ENCODE data around the gene TRAF2.

TRAF2 gene

GRCh38 chr9:136902259-136902821, 16.0 kb downstream of the TRAF2 start:
- Mint-ChIP-seq H3K4me1 (ENCODE audit: low read depth) (peaks cover 46% of the 10 kb centered on the region), H3K27ac (peak overlapping the region; percentile 96), H3K9me3 (ENCODE audit: low read depth) (no peaks in the 10 kb centered on the region), H3K36me3 (peaks cover 6% of the 10 kb centered on the region), H3K27me3 (no peaks in the 10 kb centered on the region), H3K4me3 (peak overlapping the region; percentile 84)

- Mint-ChIP-seq H3K27me3 (no peaks in the 10 kb centered on the region), H3K27ac (peak overlapping the region; percentile 86), H3K9me3 (ENCODE audit: low read depth) (no peaks in the 10 kb centered on the region), H3K4me1 (ENCODE audit: low read depth) (peaks cover 46% of the 10 kb centered on the region), H3K4me3 (no peak overlapping the region), H3K36me3 (peaks cover 6% of the 10 kb centered on the region)
These were observed 16.8 kb downstream of the TRAF2 start for GRCh38 chr9:136903041-136903554.

GRCh38 chr9:136906266-136906665, 19.9 kb downstream of the TRAF2 start:
- Mint-ChIP-seq H3K4me3 (no peak overlapping the region), H3K27ac (peak overlapping the region; percentile 34), H3K36me3 (peaks cover 2% of the 10 kb centered on the region), H3K4me1 (ENCODE audit: low read depth) (peaks cover 35% of the 10 kb centered on the region), H3K9me3 (ENCODE audit: low read depth) (no peaks in the 10 kb centered on the region), H3K27me3 (no peaks in the 10 kb centered on the region)

- Mint-ChIP-seq H3K27me3 (no peaks in the 10 kb centered on the region), H3K36me3 (no peaks in the 10 kb centered on the region), H3K4me3 (no peak overlapping the region), H3K4me1 (ENCODE audit: low read depth) (peaks cover 25% of the 10 kb centered on the region), H3K27ac (no peak overlapping the region), H3K9me3 (ENCODE audit: low read depth) (no peaks in the 10 kb centered on the region)
These were observed 20.9 kb downstream of the TRAF2 start for GRCh38 chr9:136907011-136907914.

- no peak overlapping the region for H3K4me3 Mint-ChIP-seq
- H3K27me3 Mint-ChIP-seq: no peaks in the 10 kb centered on the region
- H3K27ac Mint-ChIP-seq: no peak overlapping the region
- peaks cover 10% of the 10 kb centered on the region for H3K4me1 Mint-ChIP-seq (ENCODE audit: low read depth)
- no peaks in the 10 kb centered on the region for H3K9me3 Mint-ChIP-seq (ENCODE audit: low read depth)
- peaks cover 3% of the 10 kb centered on the region for H3K36me3 Mint-ChIP-seq
These were observed 24.0 kb downstream of the TRAF2 start for GRCh38 chr9:136910197-136910900.

- H3K9me3 Mint-ChIP-seq (ENCODE audit: low read depth): no peaks in the 10 kb centered on the region
- H3K27ac Mint-ChIP-seq: no peak overlapping the region
- H3K4me3 Mint-ChIP-seq: no peak overlapping the region
- no peaks in the 10 kb centered on the region for H3K27me3 Mint-ChIP-seq
- H3K36me3 Mint-ChIP-seq: peaks cover 3% of the 10 kb centered on the region
- H3K4me1 Mint-ChIP-seq (ENCODE audit: low read depth): peaks cover 7% of the 10 kb centered on the region
These were observed 24.6 kb downstream of the TRAF2 start for GRCh38 chr9:136910901-136911245.

GRCh38 chr9:136913701-136914438, 27.6 kb downstream of the TRAF2 start:
- peaks cover 3% of the 10 kb centered on the region for H3K36me3 Mint-ChIP-seq
- no peaks in the 10 kb centered on the region for H3K27me3 Mint-ChIP-seq
- H3K9me3 Mint-ChIP-seq (ENCODE audit: low read depth): no peaks in the 10 kb centered on the region
- no peaks in the 10 kb centered on the region for H3K4me1 Mint-ChIP-seq (ENCODE audit: low read depth)
- H3K4me3 Mint-ChIP-seq: no peak overlapping the region
- no peak overlapping the region for H3K27ac Mint-ChIP-seq

GRCh38 chr9:136915632-136916329, 29.5 kb downstream of the TRAF2 start:
- no peaks in the 10 kb centered on the region for H3K27me3 Mint-ChIP-seq

GRCh38 chr9:136916330-136917184, 30.2 kb downstream of the TRAF2 start:
- no peak overlapping the region for H3K27ac Mint-ChIP-seq
- no peaks in the 10 kb centered on the region for H3K9me3 Mint-ChIP-seq (ENCODE audit: low read depth)
- no peaks in the 10 kb centered on the region for H3K4me1 Mint-ChIP-seq (ENCODE audit: low read depth)
- no peaks in the 10 kb centered on the region for H3K27me3 Mint-ChIP-seq
- peaks cover 3% of the 10 kb centered on the region for H3K36me3 Mint-ChIP-seq
- H3K4me3 Mint-ChIP-seq: no peak overlapping the region

More at GRCh38 chr9:136915632-136916329, 29.5 kb downstream of the TRAF2 start:
- Mint-ChIP-seq H3K4me3 (no peak overlapping the region), H3K36me3 (peaks cover 3% of the 10 kb centered on the region), H3K27ac (no peak overlapping the region), H3K9me3 (ENCODE audit: low read depth) (no peaks in the 10 kb centered on the region), H3K4me1 (ENCODE audit: low read depth) (no peaks in the 10 kb centered on the region)

GRCh38 chr9:136917902-136918301, 31.6 kb downstream of the TRAF2 start:
- Mint-ChIP-seq H3K9me3 (ENCODE audit: low read depth) (no peaks in the 10 kb centered on the region), H3K27me3 (no peaks in the 10 kb centered on the region), H3K4me3 (no peak overlapping the region), H3K27ac (no peak overlapping the region), H3K4me1 (ENCODE audit: low read depth) (no peaks in the 10 kb centered on the region), H3K36me3 (peaks cover 3% of the 10 kb centered on the region)

- Mint-ChIP-seq H3K9me3 (ENCODE audit: low read depth) (no peaks in the 10 kb centered on the region), H3K4me3 (no peak overlapping the region), H3K4me1 (ENCODE audit: low read depth) (no peaks in the 10 kb centered on the region), H3K27me3 (no peaks in the 10 kb centered on the region), H3K36me3 (no peaks in the 10 kb centered on the region), H3K27ac (no peak overlapping the region)
These were observed 33.8 kb downstream of the TRAF2 start for GRCh38 chr9:136920069-136920468.

GRCh38 chr9:136920734-136921231, 34.5 kb downstream of the TRAF2 start:
- H3K36me3 Mint-ChIP-seq: no peaks in the 10 kb centered on the region
- H3K4me3 Mint-ChIP-seq: no peak overlapping the region
- no peak overlapping the region for H3K27ac Mint-ChIP-seq
- no peaks in the 10 kb centered on the region for H3K9me3 Mint-ChIP-seq (ENCODE audit: low read depth)
- H3K27me3 Mint-ChIP-seq: no peaks in the 10 kb centered on the region
- H3K4me1 Mint-ChIP-seq (ENCODE audit: low read depth): no peaks in the 10 kb centered on the region

- Mint-ChIP-seq H3K36me3 (no peaks in the 10 kb centered on the region), H3K27ac (no peak overlapping the region), H3K4me3 (no peak overlapping the region), H3K27me3 (no peaks in the 10 kb centered on the region), H3K4me1 (ENCODE audit: low read depth) (no peaks in the 10 kb centered on the region), H3K9me3 (ENCODE audit: low read depth) (no peaks in the 10 kb centered on the region)
These were observed 35.0 kb downstream of the TRAF2 start for GRCh38 chr9:136921307-136921706.

All from activated naive CD8-positive, alpha-beta T cell (primary cell).